ENCODE measurements around the gene HCLS1.

- TF ChIP-seq POLR2AphosphoS5 (IDR thresholded peaks at IDR 0.05) (no peak), POLR2A (IDR thresholded peaks at IDR 0.05) (no peak)
- TF ChIP-seq, protein P1, sequence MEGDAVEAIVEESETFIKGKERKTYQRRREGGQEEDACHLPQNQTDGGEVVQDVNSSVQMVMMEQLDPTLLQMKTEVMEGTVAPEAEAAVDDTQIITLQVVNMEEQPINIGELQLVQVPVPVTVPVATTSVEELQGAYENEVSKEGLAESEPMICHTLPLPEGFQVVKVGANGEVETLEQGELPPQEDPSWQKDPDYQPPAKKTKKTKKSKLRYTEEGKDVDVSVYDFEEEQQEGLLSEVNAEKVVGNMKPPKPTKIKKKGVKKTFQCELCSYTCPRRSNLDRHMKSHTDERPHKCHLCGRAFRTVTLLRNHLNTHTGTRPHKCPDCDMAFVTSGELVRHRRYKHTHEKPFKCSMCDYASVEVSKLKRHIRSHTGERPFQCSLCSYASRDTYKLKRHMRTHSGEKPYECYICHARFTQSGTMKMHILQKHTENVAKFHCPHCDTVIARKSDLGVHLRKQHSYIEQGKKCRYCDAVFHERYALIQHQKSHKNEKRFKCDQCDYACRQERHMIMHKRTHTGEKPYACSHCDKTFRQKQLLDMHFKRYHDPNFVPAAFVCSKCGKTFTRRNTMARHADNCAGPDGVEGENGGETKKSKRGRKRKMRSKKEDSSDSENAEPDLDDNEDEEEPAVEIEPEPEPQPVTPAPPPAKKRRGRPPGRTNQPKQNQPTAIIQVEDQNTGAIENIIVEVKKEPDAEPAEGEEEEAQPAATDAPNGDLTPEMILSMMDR (IDR thresholded peaks at IDR 0.05), result no peak
Observed at GRCh38 chr3:121581691-121582090, 79.0 kb downstream of the HCLS1 start.
